ENCODE measurements around the gene PDE11A. TPM values are rescaled to one million over a fixed set of nuclear protein-coding genes. Genes with fewer than 3 reads are reported as not detected.

Gene PDE11A
- total RNA-seq, 1 donor from 2014 or later = 2.0 TPM

GRCh38 chr2:177669201-177669600 lies 403.4 kb downstream of the PDE11A start:
- DNase-seq (ENCODE audit: extremely low spot score, unreplicated experiment) = no peak
- Mint-ChIP-seq H3K36me3 (peaks cover 4% of the 10 kb centered on the region), H3K27me3 (peaks cover 7% of the 10 kb centered on the region), H3K4me1 (ENCODE audit: unreplicated experiment) (peaks cover 28% of the 10 kb centered on the region), H3K4me3 (no peak overlapping the region), H3K9me3 (peaks cover 4% of the 10 kb centered on the region), H3K27ac (no peak overlapping the region)
- TF ChIP-seq CTCF (conservative IDR thresholded peaks at IDR 0.05) = no peak

- Mint-ChIP-seq H3K4me1 (ENCODE audit: unreplicated experiment) (peaks cover 31% of the 10 kb centered on the region), H3K36me3 (peaks cover 3% of the 10 kb centered on the region), H3K27ac (no peak overlapping the region), H3K4me3 (no peak overlapping the region), H3K27me3 (peaks cover 6% of the 10 kb centered on the region), H3K9me3 (peaks cover 3% of the 10 kb centered on the region)
- no peak for DNase-seq (ENCODE audit: extremely low spot score, unreplicated experiment)
- TF ChIP-seq CTCF (conservative IDR thresholded peaks at IDR 0.05) = no peak
Observed at GRCh38 chr2:177668617-177669016, 404.0 kb downstream of the PDE11A start.

- no peak for TF ChIP-seq CTCF (conservative IDR thresholded peaks at IDR 0.05)
- peaks cover 38% of the 10 kb centered on the region for H3K4me1 Mint-ChIP-seq (ENCODE audit: unreplicated experiment)
- no peak overlapping the region for H3K27ac Mint-ChIP-seq
- H3K27me3 Mint-ChIP-seq = peaks cover 3% of the 10 kb centered on the region
- H3K4me3 Mint-ChIP-seq = no peak overlapping the region
- no peak for DNase-seq (ENCODE audit: extremely low spot score, unreplicated experiment)
- H3K9me3 Mint-ChIP-seq = no peaks in the 10 kb centered on the region
- H3K36me3 Mint-ChIP-seq = no peaks in the 10 kb centered on the region
Observed at GRCh38 chr2:177667626-177668025, 405.0 kb downstream of the PDE11A start.

- no peaks in the 10 kb centered on the region for H3K36me3 Mint-ChIP-seq
- TF ChIP-seq CTCF (conservative IDR thresholded peaks at IDR 0.05) = no peak
- H3K9me3 Mint-ChIP-seq = no peaks in the 10 kb centered on the region
- no peak overlapping the region for H3K27ac Mint-ChIP-seq
- peaks cover 36% of the 10 kb centered on the region for H3K4me1 Mint-ChIP-seq (ENCODE audit: unreplicated experiment)
- H3K4me3 Mint-ChIP-seq = no peak overlapping the region
- DNase-seq (ENCODE audit: extremely low spot score, unreplicated experiment) = no peak
- peaks cover 3% of the 10 kb centered on the region for H3K27me3 Mint-ChIP-seq
Observed at GRCh38 chr2:177666408-177666807, 406.2 kb downstream of the PDE11A start.

GRCh38 chr2:177665948-177666347 lies 406.6 kb downstream of the PDE11A start:
- no peak overlapping the region for H3K4me3 Mint-ChIP-seq
- H3K36me3 Mint-ChIP-seq = no peaks in the 10 kb centered on the region
- peaks cover 34% of the 10 kb centered on the region for H3K4me1 Mint-ChIP-seq (ENCODE audit: unreplicated experiment)
- no peak overlapping the region for H3K27ac Mint-ChIP-seq
- no peak for TF ChIP-seq CTCF (conservative IDR thresholded peaks at IDR 0.05)
- no peaks in the 10 kb centered on the region for H3K9me3 Mint-ChIP-seq
- DNase-seq (ENCODE audit: extremely low spot score, unreplicated experiment) = no peak
- peaks cover 3% of the 10 kb centered on the region for H3K27me3 Mint-ChIP-seq

GRCh38 chr2:177665328-177665727 lies 407.2 kb downstream of the PDE11A start:
- H3K27me3 Mint-ChIP-seq = peaks cover 3% of the 10 kb centered on the region

More at GRCh38 chr2:177665328-177665727, 407.2 kb downstream of the PDE11A start:
- Mint-ChIP-seq H3K27ac (no peak overlapping the region), H3K36me3 (no peaks in the 10 kb centered on the region), H3K9me3 (no peaks in the 10 kb centered on the region), H3K4me1 (ENCODE audit: unreplicated experiment) (peaks cover 34% of the 10 kb centered on the region), H3K4me3 (no peak overlapping the region)
- no peak for DNase-seq (ENCODE audit: extremely low spot score, unreplicated experiment)
- no peak for TF ChIP-seq CTCF (conservative IDR thresholded peaks at IDR 0.05)

All from type B pancreatic cell (in vitro differentiated cells).